ENCODE measurements around the gene PDE6A.

The PDE6A gene

GRCh38 chr5:149857499-149857898, 87.1 kb downstream of the PDE6A start:
- Histone ChIP-seq H2AFZ (peak overlapping the region; percentile 23), H3K4me3 (ENCODE audit: low read depth, low read length) (no peak overlapping the region), H3K4me1 (peaks cover 10% of the 10 kb centered on the region), H3K9me3 (ENCODE audit: control insufficient read depth, low read length) (no peaks in the 10 kb centered on the region), H3K4me2 (ENCODE audit: low read length) (peak overlapping the region; percentile 10), H3K9ac (no peak overlapping the region), H3K79me2 (no peaks in the 10 kb centered on the region), H3K27ac (peak overlapping the region; percentile 60), H3K27me3 (ENCODE audit: control insufficient read depth, insufficient read depth, low read length) (no peaks in the 10 kb centered on the region), H3K36me3 (ENCODE audit: control insufficient read depth, insufficient read depth, low read length) (no peaks in the 10 kb centered on the region)
- no peak for TF ChIP-seq CTCF (IDR thresholded peaks at IDR 0.05)

GRCh38 chr5:149855366-149855765, 89.2 kb downstream of the PDE6A start:
- no peak overlapping the region for H2AFZ ChIP-seq
- H3K4me2 ChIP-seq (ENCODE audit: low read length): no peak overlapping the region
- H3K4me3 ChIP-seq (ENCODE audit: low read depth, low read length): no peak overlapping the region
- no peaks in the 10 kb centered on the region for H3K79me2 ChIP-seq
- no peaks in the 10 kb centered on the region for H3K9me3 ChIP-seq (ENCODE audit: control insufficient read depth, low read length)
- H3K27ac ChIP-seq: no peak overlapping the region
- TF ChIP-seq CTCF (IDR thresholded peaks at IDR 0.05): no peak
- no peak overlapping the region for H3K9ac ChIP-seq
- H3K36me3 ChIP-seq (ENCODE audit: control insufficient read depth, insufficient read depth, low read length): no peaks in the 10 kb centered on the region
- no peaks in the 10 kb centered on the region for H3K27me3 ChIP-seq (ENCODE audit: control insufficient read depth, insufficient read depth, low read length)
- peaks cover 10% of the 10 kb centered on the region for H3K4me1 ChIP-seq

GRCh38 chr5:149854866-149855265, 89.7 kb downstream of the PDE6A start:
- peaks cover 10% of the 10 kb centered on the region for H3K4me1 ChIP-seq
- H3K4me2 ChIP-seq (ENCODE audit: low read length): no peak overlapping the region
- no peak for TF ChIP-seq CTCF (IDR thresholded peaks at IDR 0.05)
- no peak overlapping the region for H3K27ac ChIP-seq
- no peaks in the 10 kb centered on the region for H3K36me3 ChIP-seq (ENCODE audit: control insufficient read depth, insufficient read depth, low read length)
- no peaks in the 10 kb centered on the region for H3K79me2 ChIP-seq
- no peaks in the 10 kb centered on the region for H3K27me3 ChIP-seq (ENCODE audit: control insufficient read depth, insufficient read depth, low read length)
- H3K9me3 ChIP-seq (ENCODE audit: control insufficient read depth, low read length): no peaks in the 10 kb centered on the region
- no peak overlapping the region for H3K4me3 ChIP-seq (ENCODE audit: low read depth, low read length)
- no peak overlapping the region for H2AFZ ChIP-seq
- no peak overlapping the region for H3K9ac ChIP-seq

GRCh38 chr5:149853701-149854100, 90.9 kb downstream of the PDE6A start:
- H3K27me3 ChIP-seq (ENCODE audit: control insufficient read depth, insufficient read depth, low read length): no peaks in the 10 kb centered on the region
- no peaks in the 10 kb centered on the region for H3K79me2 ChIP-seq
- no peaks in the 10 kb centered on the region for H3K9me3 ChIP-seq (ENCODE audit: control insufficient read depth, low read length)
- no peak overlapping the region for H3K4me3 ChIP-seq (ENCODE audit: low read depth, low read length)
- peaks cover 10% of the 10 kb centered on the region for H3K4me1 ChIP-seq
- no peak overlapping the region for H3K9ac ChIP-seq
- H3K27ac ChIP-seq: no peak overlapping the region
- H3K4me2 ChIP-seq (ENCODE audit: low read length): no peak overlapping the region
- no peaks in the 10 kb centered on the region for H3K36me3 ChIP-seq (ENCODE audit: control insufficient read depth, insufficient read depth, low read length)
- H2AFZ ChIP-seq: no peak overlapping the region
- no peak for TF ChIP-seq CTCF (IDR thresholded peaks at IDR 0.05)

GRCh38 chr5:149853331-149853648, 91.3 kb downstream of the PDE6A start:
- H3K27ac ChIP-seq: no peak overlapping the region
- no peak overlapping the region for H3K4me2 ChIP-seq (ENCODE audit: low read length)
- H3K9me3 ChIP-seq (ENCODE audit: control insufficient read depth, low read length): no peaks in the 10 kb centered on the region
- no peaks in the 10 kb centered on the region for H3K36me3 ChIP-seq (ENCODE audit: control insufficient read depth, insufficient read depth, low read length)
- no peak overlapping the region for H2AFZ ChIP-seq
- peaks cover 10% of the 10 kb centered on the region for H3K4me1 ChIP-seq
- no peak overlapping the region for H3K9ac ChIP-seq
- no peaks in the 10 kb centered on the region for H3K79me2 ChIP-seq
- H3K4me3 ChIP-seq (ENCODE audit: low read depth, low read length): no peak overlapping the region
- no peak for TF ChIP-seq CTCF (IDR thresholded peaks at IDR 0.05)
- no peaks in the 10 kb centered on the region for H3K27me3 ChIP-seq (ENCODE audit: control insufficient read depth, insufficient read depth, low read length)

Measured in parathyroid adenoma (tissue), 2 donors.